Skeletal muscle tissue (tissue), 4 donors: ENCODE data around the gene LUC7L2. TPM values are rescaled to one million over a fixed set of nuclear protein-coding genes. Genes with fewer than 3 reads are reported as not detected.
"Not testable (repeated sequence)": the region's sequence is repeated elsewhere in the genome, so short reads cannot be mapped to it uniquely, and the experiment has no call there.

Experiments
- H3K27ac ChIP-seq: one replicate; pipeline ENCODE4 v1.7.0; 2013; ENCODE audit warnings: mild to moderate bottlenecking, low read depth, low read length, inconsistent platforms
- H3K27me3 ChIP-seq, 3 donors: one replicate each; pipeline ENCODE4 v1.7.0; 2013; ENCODE audit warnings: low read length in 3 of 3; ENCODE audit not compliant: control insufficient read depth in 3 of 3, insufficient read depth in 3 of 3
- H3K36me3 ChIP-seq, 3 donors: one replicate each; pipeline ENCODE4 v1.7.0; 2013; ENCODE audit warnings: low read length in 3 of 3; ENCODE audit not compliant: control insufficient read depth in 3 of 3, insufficient read depth in 3 of 3
- H3K4me1 ChIP-seq, 3 donors: one replicate each; pipeline ENCODE4 v1.7.0; 2013; ENCODE audit warnings: low read length in 3 of 3, mild to moderate bottlenecking in 3 of 3; ENCODE audit not compliant: control insufficient read depth in 3 of 3, insufficient read depth in 3 of 3
- H3K4me3 ChIP-seq, 3 donors: one replicate each; pipeline ENCODE4 v1.7.0; 2013; ENCODE audit warnings: low read length in 3 of 3
- H3K9ac ChIP-seq, 3 donors: one replicate each; pipeline ENCODE4 v1.7.0; 2013; ENCODE audit warnings: low read length in 3 of 3, mild to moderate bottlenecking in 3 of 3, moderate library complexity in 2 of 3, low read depth in 1 of 3
- H3K9me3 ChIP-seq, 3 donors: one replicate each; pipeline ENCODE4 v1.7.0; 2013; ENCODE audit warnings: low read length in 3 of 3; ENCODE audit not compliant: control insufficient read depth in 3 of 3
- total RNA-seq: library from RNA; depleted of rRNA; stranded (reverse); fragments of >200 nt; gene quantifications from one replicate; pipeline ENCODE4 v1.2.3, GENCODE V29; 2014
- donor health status: Osteomylitis.

The LUC7L2 gene
- total RNA-seq, 1 donor from 2014 or later = 32.9 TPM

DNA sequence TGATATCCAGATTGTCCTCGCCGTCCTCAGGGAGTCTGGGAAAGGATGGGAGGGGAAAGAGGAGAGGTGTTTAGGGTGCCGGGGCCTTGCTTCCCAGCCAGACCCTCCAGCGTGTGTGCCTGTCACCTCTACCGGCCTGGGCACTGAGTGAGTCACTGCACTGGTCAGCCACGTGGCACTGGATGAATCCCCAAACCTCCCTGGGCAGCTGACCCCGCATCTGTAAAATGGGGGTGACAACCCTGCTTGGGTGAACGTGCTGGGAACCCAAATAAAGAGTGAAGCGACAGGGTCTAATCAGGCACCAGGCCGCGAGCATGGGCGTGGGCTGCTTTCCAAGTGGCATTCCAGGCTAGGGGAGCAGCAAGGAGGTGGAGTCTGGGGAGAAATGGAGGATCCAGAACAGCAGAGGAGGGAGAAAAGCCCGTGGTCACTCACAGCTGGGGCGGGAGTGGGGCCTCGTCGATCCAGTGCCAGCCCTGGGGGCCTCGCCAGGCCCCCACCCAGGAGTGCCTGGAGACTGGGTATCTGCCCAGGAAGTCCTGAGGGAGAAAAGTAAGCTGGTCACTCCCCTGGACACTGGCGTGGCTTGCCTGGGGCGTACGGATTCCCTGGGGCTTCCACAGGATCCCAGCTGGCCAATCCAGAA lies 94.1 kb downstream of the LUC7L2 start:
- Histone ChIP-seq H3K27me3 (peaks cover 0 to 2% (median 0%) of the 10 kb centered on the region in 3 donors), H3K4me1 (no peaks in the 10 kb centered on the region), H3K27ac (no peak overlapping the region), H3K36me3 (no peaks in the 10 kb centered on the region), H3K9ac (no peak overlapping the region), H3K9me3 (no peaks in the 10 kb centered on the region), H3K4me3 (no peak overlapping the region)

DNA sequence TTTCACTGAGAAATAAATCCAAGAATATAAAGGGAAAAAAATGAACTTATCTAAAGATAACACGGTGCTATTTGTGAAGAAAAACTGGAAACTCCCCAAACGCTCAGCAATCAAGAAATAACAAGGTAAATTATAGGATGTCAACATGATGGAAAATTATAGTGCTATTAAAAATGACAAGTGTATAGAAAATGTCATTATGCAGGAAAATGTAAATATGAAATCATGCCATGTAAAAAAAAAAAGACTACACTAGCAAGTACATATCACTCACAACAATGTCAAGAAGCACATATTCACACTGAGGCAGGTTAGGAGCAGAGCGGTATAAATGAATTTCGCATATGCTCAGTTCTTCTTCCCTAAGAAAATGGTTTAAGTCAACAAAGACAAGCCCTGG lies 96.1 kb downstream of the LUC7L2 start:
- Histone ChIP-seq H3K27ac (no peak overlapping the region), H3K9me3 (no peaks in the 10 kb centered on the region), H3K36me3 (no peaks in the 10 kb centered on the region), H3K9ac (no peak overlapping the region), H3K27me3 (peaks cover 0 to 2% (median 0%) of the 10 kb centered on the region in 3 donors), H3K4me1 (no peaks in the 10 kb centered on the region), H3K4me3 (no peak overlapping the region)

DNA sequence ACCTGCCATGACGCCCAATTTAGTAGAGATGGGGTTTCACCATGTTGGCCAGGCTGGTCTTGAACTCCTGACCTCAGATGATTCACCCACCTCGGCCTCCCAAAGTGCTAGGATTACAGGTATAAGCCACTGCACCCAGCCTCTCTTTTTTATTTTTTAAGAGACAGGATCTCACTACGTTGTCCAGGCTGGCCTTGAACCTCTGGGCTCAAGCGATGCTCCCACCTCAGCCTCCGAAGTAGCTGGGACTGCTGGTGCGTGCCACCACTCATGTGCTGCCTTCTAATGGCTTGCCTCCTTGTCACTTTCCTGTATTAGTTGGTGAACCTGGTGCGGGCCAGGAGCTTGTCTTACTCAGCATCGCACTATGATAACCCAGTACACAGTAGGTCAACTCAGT lies 96.8 kb downstream of the LUC7L2 start:
- H3K4me3 ChIP-seq = no peak overlapping the region
- no peaks in the 10 kb centered on the region for H3K4me1 ChIP-seq
- H3K9ac ChIP-seq = no peak overlapping the region
- H3K9me3 ChIP-seq = no peaks in the 10 kb centered on the region
- no peak overlapping the region for H3K27ac ChIP-seq
- H3K36me3 ChIP-seq = no peaks in the 10 kb centered on the region
- peaks cover 0 to 2% (median 0%) of the 10 kb centered on the region in 3 donors for H3K27me3 ChIP-seq

DNA sequence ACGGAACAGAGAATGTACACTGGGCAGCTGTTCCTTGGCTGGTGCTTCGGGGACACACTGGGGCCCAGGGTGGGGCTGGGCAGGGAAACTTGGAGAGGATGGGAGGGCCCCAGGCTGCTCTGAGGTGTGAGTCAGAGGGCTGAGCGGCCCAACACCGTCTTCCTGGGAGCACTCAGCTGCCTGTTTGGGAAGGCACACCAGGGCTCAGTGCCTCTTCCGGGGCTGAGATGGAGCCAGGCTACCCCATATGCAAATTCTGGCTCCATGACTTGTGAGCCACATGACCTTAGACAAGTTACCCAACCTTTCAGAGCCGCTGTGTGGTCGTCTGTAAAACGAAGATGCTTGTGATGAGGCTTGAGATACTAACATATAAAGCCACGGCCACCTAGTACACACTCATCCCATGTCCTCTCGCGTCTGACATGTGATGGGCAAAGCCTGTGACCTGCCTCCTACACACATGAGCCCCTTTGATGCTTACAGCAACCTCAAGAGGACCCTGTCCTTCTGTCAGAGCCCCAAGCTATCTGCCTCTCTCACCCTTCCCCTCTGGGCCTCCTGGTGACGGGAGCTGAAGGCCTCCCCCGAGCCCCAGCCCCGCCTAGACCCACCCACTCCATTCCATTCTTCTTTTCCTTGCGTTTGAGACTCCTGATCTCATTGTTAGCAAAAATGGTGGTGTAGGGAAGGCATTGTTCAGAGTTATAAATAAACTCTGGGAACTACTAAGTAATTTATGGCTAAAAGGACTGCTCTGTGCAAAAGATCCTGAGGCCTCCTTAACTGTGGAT lies 97.7 kb downstream of the LUC7L2 start:
- peaks cover 0 to 2% (median 0%) of the 10 kb centered on the region in 3 donors for H3K27me3 ChIP-seq
- H3K9me3 ChIP-seq = no peaks in the 10 kb centered on the region
- H3K27ac ChIP-seq = no peak overlapping the region
- H3K4me3 ChIP-seq = no peak overlapping the region
- no peaks in the 10 kb centered on the region for H3K4me1 ChIP-seq
- H3K36me3 ChIP-seq = no peaks in the 10 kb centered on the region
- no peak overlapping the region for H3K9ac ChIP-seq

DNA sequence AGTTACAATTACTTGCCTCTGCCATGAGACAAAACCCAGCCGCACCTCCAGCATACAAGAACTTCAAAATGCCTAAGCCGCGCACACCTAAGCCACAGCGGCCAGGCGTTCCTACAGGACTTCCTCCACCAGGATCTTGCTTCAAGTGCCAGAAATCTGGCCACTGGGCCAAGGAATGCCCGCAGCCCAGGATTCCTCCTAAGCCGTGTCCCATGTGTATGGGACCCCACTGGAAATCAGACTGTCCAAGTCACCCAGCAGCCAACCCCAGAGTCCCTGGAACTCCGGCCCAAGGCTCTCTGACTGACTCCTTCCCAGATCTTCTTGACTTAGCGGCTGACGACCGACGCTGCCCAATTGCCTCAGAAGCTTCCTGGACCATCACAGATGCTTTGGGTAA lies 103.7 kb downstream of the LUC7L2 start:
- not testable (repeated sequence) for H3K9me3 ChIP-seq, H3K4me3 ChIP-seq, H3K4me1 ChIP-seq, H3K27ac ChIP-seq, H3K27me3 ChIP-seq, H3K36me3 ChIP-seq, H3K9ac ChIP-seq

DNA sequence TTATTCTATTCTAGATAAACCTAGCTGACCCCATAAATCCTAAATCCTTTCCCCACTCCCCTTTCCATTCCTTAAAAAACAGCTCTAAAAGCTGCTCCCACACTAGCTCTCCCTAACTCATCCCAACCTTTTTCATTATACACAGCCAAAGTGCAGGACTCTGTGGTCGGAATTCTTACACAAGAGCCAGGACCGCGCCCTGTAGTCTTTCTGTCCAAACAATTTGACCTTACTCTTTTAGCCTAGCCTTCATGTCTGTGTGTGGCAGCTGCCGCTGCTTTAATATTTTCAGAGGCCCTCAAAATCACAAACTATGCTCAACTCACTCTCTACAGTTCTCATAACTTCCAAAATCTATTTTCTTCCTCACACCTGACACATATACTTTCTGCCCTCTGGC lies 104.8 kb downstream of the LUC7L2 start:
- not testable (repeated sequence) for H3K36me3 ChIP-seq, H3K4me3 ChIP-seq, H3K4me1 ChIP-seq, H3K9ac ChIP-seq, H3K27me3 ChIP-seq, H3K9me3 ChIP-seq, H3K27ac ChIP-seq

DNA sequence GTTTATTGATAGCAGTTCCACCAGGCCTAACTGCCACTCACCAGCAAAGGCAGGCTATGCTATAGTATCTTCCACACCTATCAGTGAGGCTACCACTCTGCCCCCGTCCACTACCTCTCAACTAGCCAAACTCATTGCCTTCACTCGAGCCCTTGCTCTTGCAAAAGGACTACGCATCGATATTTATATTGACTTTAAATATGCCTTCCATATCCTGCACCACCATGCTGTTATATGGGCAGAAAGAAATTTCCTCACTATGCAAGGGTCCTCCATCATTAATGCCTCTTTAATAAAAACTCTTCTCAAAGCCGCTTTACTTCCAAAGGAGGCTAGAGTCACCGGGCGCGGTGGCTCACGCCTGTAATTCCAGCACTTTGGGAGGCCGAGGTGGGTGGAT lies 105.4 kb downstream of the LUC7L2 start:
- not testable (repeated sequence) for H3K9me3 ChIP-seq, H3K4me3 ChIP-seq, H3K9ac ChIP-seq, H3K27me3 ChIP-seq, H3K27ac ChIP-seq, H3K4me1 ChIP-seq, H3K36me3 ChIP-seq

DNA sequence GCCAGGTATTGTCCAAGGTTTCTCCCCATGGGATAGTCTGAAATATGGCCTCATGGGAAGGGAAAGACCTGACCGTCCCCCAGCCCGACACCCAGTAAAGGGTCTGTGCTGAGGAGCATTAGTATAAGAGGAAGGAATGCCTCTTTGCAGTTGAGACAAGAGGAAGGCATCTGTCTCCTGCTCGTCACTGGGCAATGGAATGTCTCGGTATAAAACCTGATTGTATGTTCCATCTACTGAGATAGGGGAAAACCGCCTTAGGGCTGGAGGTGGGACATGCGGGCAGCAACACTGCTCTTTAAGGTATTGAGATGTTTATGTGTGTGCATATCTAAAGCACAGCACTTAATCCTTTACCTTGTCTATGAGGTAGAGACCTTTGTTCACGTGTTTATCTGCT lies 108.0 kb downstream of the LUC7L2 start:
- H3K4me1 ChIP-seq, H3K4me3 ChIP-seq: not testable (repeated sequence)

DNA sequence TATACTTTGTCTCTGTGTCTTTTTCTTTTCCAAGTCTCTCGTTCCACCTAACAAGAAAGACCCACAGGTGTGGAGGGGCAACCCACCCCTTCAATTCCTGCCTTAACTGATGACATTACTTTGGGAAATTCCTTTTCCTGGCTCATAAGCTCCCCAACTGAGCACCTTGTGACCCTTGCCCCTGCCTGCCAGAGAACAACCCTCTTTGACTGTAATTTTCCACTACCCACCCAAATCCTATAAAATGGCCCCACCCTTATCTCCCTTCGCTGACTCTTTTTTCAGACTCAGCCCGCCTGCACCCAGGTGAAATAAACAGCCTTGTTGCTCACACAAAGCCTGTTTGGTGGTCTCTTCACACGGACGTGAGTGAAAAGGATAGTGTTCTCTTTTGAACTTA lies 108.6 kb downstream of the LUC7L2 start:
- not testable (repeated sequence) for H3K27me3 ChIP-seq, H3K9ac ChIP-seq, H3K27ac ChIP-seq, H3K36me3 ChIP-seq, H3K4me3 ChIP-seq, H3K9me3 ChIP-seq, H3K4me1 ChIP-seq

More for the DNA sequence above, 108.0 kb downstream of the LUC7L2 start:
- not testable (repeated sequence) for H3K36me3 ChIP-seq, H3K27me3 ChIP-seq, H3K9ac ChIP-seq, H3K9me3 ChIP-seq, H3K27ac ChIP-seq

DNA sequence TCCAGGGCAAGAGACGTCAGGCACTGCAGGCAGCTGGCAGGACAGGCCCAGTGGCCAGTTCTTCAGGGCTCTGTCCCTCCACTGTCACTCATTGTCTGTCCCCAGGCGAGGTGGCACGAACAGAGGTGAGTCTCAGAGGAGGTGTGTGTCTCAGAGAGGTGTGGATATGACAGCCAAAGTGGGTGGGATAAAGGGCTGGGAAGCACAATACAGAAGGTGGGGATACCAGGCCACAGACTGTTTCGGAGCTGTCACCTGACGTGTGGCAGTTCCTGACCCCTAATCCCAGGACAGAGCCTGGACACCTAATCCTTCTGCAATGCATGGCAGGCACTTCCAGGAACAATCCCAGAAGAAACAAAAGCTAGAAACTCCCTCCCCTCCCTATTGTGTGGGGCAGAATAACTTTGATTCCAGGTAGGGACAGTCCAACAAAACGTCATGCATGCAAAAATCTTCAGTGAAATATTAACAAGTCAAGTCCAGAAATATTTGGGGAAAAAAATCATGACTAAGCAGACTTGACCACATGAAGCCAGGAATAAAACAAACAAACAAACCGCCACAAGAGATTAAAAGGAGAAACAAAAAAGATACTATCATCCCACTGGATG lies 112.2 kb downstream of the LUC7L2 start:
- H3K27me3 ChIP-seq = no peaks in the 10 kb centered on the region
- peak overlapping the region in 1 of 3 donors; percentile 25 for H3K9ac ChIP-seq
- no peak overlapping the region for H3K4me3 ChIP-seq
- peaks cover 0 to 7% (median 5%) of the 10 kb centered on the region in 3 donors for H3K4me1 ChIP-seq
- H3K27ac ChIP-seq = no peak overlapping the region
- H3K9me3 ChIP-seq = no peaks in the 10 kb centered on the region
- H3K36me3 ChIP-seq = no peaks in the 10 kb centered on the region
